NCI-H2081 treated with DMSO at 0.1 percent for 48 hours (cell line): ENCODE data around the gene DACT1.
"Not testable (repeated sequence)": the region's sequence is repeated elsewhere in the genome, so short reads cannot be mapped to it uniquely, and the experiment has no call there.

Experiments
- DNase-seq: peaks from one replicate; lab custom pipeline; 2025; lab: John Stamatoyannopoulos, UW

The DACT1 gene, protein sequence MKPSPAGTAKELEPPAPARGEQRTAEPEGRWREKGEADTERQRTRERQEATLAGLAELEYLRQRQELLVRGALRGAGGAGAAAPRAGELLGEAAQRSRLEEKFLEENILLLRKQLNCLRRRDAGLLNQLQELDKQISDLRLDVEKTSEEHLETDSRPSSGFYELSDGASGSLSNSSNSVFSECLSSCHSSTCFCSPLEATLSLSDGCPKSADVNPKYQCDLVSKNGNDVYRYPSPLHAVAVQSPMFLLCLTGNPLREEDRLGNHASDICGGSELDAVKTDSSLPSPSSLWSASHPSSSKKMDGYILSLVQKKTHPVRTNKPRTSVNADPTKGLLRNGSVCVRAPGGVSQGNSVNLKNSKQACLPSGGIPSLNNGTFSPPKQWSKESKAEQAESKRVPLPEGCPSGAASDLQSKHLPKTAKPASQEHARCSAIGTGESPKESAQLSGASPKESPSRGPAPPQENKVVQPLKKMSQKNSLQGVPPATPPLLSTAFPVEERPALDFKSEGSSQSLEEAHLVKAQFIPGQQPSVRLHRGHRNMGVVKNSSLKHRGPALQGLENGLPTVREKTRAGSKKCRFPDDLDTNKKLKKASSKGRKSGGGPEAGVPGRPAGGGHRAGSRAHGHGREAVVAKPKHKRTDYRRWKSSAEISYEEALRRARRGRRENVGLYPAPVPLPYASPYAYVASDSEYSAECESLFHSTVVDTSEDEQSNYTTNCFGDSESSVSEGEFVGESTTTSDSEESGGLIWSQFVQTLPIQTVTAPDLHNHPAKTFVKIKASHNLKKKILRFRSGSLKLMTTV

DNA sequence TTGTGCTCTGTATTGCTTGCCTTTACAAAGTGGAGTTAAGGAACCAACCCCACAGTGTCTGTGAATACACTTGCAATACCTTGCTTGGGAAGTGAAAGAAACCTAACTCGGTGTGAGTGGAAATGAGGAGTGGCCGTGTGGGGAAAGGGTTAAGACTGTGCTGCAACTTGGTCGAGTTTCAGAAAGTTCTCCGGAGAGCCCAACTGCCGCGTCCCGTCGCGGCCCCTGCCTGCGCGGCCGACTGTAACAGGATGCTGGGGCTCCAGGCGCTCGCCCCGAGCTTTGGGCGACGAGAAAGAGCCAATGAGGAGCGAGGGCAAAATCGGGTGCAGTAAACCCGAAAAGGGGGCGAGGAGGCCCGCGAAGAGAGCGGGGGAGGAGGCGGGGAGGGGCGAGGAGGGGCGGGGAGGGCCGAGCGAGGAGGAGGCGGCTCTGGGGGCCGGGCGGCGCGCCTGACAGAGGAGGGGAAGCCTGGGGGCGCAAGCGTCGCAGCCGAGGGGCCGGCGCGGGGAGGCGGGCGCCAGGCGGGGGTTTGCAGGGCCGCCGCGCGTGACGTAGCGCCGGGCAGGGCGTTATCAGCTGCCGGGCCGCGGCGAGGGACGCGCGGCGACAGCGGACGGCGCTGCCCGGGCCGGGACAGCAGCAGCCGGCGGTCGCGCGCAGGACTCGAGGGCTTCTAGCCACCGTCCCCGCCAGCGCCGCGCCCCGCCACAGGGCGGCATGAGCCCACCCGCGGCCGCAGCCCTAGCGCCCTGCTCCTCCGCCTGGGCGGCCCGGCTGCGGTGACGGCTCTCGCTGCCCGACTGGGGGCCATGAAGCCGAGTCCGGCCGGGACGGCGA is at the start of gene DACT1:
DACT1 (plus strand) TSS at position 572 of the 840 bp plus-strand sequence; CDS start at position 813, 241 bp downstream.
- no peak for DNase-seq

DNA sequence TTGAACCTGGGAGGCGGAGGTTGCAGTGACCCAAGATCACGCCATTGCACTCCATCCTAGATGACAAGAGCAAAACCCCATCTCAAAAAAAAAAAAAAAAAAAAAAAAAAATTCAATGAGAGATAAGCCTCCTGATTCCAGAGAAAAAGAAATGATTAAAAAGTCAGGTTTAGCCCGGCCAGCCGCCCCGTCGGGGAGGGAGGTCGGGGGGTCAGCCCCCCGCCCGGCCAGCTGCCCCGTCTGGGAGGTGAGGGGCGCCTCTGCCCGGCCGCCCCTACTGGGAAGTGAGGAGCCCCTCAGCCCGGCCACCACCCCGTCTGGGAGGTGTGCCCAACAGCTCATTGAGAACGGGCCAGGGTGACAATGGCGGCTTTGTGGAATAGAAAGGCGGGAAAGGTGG is 49.4 kb upstream of the DACT1 start:
- not testable (repeated sequence) for DNase-seq

- DNase-seq = no peak
These were observed 43.8 kb upstream of the DACT1 start for GRCh38 chr14:58593977-58594376.

- no peak for DNase-seq
These were observed 40.7 kb upstream of the DACT1 start for GRCh38 chr14:58597041-58597440.

GRCh38 chr14:58598028-58598803 is 39.5 kb upstream of the DACT1 start:
- no peak for DNase-seq

- DNase-seq = no peak
These were observed 38.8 kb upstream of the DACT1 start for GRCh38 chr14:58598804-58599525.

- no peak for DNase-seq
These were observed 38.1 kb upstream of the DACT1 start for GRCh38 chr14:58599707-58600106.

GRCh38 chr14:58605465-58605864 is 32.3 kb upstream of the DACT1 start:
- DNase-seq = no peak

DNA sequence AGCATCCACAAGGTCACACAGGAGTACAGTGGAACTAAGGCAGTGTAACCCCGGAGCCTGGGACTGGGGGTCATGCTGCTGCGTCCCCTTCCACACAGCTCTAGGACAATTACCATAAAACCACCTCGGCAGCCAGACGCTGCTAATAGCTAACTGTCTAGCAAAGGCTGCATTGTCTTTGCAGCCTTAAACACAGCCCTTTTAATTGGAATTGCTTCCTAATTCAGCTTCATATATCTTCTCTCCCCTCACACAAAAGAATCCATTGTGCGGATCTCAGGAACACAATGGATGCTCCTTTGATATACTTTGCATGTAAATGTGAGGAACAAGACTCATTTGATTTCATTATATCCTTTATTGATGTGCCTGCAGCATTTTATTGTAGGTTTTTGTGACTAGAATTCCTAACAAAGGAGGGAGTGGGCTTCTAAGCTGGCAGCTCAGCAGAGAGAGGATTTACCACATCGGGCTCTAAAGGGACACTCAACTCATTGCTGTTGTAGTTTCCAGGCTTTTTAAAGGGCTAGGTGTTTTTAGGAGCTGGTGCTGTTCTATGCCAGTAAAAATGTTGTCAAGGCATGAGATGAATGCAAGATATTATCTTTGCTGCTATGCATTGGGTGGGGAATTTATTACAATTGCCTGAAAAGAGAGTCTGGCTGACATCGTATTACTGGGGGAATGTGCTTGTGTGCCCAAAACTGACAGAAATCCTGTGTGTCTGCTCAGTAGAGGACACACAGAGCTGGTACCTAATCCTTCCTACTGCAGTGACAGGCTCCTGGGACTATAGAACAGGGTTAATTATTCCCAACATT is 30.4 kb upstream of the DACT1 start:
- no peak for DNase-seq

- DNase-seq = no peak
These were observed 29.8 kb upstream of the DACT1 start for GRCh38 chr14:58607952-58608317.

GRCh38 chr14:58617619-58618018 is 20.1 kb upstream of the DACT1 start:
- DNase-seq = no peak

DNA sequence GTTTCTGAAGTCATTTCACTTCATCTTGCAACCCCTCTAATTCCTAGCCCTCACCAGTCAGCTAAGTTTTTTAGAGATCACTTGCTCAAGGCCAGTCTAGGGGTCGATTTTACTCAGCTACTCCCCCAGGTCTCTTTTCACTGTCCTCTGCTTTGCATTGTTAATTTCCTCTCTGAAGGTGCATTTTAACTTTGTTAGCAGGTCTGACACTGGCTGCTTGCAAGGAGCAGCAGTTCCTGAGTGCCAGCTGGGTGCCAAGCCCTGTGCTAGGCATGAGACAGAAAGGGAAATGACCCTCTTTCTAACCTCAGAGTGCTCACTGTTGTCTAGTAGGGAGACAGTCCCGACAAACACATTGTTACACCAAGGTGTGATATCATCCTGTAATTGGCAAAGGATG is 17.8 kb upstream of the DACT1 start:
- DNase-seq = no peak

GRCh38 chr14:58625438-58625837 is 12.3 kb upstream of the DACT1 start:
- no peak for DNase-seq

GRCh38 chr14:58626431-58626831 is 11.3 kb upstream of the DACT1 start:
- no peak for DNase-seq

DNA sequence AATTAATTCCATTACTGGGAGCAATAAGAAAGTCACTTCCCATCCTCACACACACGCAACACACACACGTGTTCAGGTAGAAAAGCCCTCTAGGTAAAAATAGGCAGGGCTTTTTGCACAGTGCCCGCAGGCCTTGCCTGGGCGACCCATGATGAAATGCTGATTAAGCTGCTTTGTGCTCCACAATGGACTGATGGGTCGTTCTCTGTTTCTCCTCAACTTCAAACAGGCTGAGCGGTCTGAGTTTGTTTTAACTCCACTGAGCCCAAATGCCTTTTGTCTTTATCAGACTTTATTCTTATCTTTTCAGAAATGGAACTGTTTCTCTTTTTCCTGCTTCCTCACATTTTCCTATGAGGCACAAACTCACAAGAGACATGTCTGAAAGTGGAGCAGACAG is 9.4 kb upstream of the DACT1 start:
- DNase-seq = no peak

DNA sequence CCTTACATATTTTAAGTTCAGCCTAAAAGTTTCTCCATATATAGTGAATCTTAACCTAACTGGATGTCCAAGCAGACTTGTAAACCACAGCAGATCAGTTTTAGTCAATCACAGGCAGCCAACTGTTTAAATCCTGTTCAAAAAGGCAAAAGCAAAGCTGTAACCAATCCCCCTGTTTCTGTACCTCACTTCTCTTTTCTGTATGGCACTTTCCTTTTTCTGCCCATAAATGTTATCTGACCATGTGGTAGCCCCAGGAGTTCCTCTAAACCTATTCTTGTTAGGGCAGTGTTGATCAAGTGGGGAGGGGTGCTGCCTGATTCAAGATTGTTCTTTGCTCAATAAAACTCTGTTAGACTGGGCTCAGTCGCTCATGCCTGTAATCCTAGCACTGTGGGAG is 8.5 kb upstream of the DACT1 start:
- no peak for DNase-seq

- DNase-seq = no peak
These were observed 6.0 kb upstream of the DACT1 start for GRCh38 chr14:58631732-58632131.

DNA sequence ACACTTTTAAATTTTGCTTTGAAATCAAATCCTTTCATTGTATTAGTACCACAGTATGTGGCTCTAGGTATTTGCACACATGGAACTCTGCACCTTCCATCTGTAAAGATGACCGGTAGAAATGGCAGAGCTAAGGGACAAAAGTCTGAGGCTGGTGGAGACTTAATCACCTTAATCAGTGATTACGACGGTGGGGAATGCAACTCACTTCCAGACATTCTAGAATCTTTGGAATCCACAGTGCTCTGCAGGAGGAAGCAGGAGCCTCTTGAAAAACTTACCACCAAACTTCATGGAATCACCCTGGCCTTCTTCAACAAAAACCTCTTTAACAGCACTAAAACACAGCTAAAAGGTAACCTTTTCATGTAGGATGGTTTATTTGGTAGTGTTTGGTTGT is 3.9 kb upstream of the DACT1 start:
- no peak for DNase-seq

- no peak for DNase-seq
These were observed 3.2 kb upstream of the DACT1 start for GRCh38 chr14:58634406-58635090.
